GM12878 (cell line): ENCODE results near the gene THAP7. TPM values are rescaled to one million over a fixed set of nuclear protein-coding genes. Genes with fewer than 3 reads are reported as not detected.

Source experiments
- ATAC-seq: fragments of 200-7000 bp; cut with Tn5 transposase; 3 replicates; pipeline ENCODE4 v1.9.1; 2020; ENCODE audit warnings: mild to moderate bottlenecking, moderate library complexity
- BruUV-seq: library from RNA; stranded (reverse); fragments of 400-500 nt; replicated peaks from 2 replicates; lab custom pipeline; 2021; lab: Mats Ljungman, UMichigan
- CTCF ChIA-PET: fragments of 300-600 bp; sonication (Branson Sonifier 250); formaldehyde crosslinking; extraction: SDS; loops from one replicate; lab custom pipeline; 2021; ENCODE audit warnings: inconsistent platforms; lab: Yijun Ruan, JAX
- POLR2A ChIA-PET: fragments of 350-600 bp; formaldehyde crosslinking; extraction: SDS; loops from one replicate; lab custom pipeline; 2021; ENCODE audit warnings: inconsistent platforms; lab: Charles Lee
- RAD21 ChIA-PET: fragments of 300-600 bp; sonication (Branson Sonifier 250); formaldehyde crosslinking; loops from one replicate; lab custom pipeline; 2023; ENCODE audit warnings: antibody characterized with exemption; ENCODE audit not compliant: unreplicated experiment; lab: Charles Lee
- SMC1A ChIA-PET: fragments of 300-600 bp; sonication (Branson Sonifier 250); formaldehyde crosslinking; loops from one replicate; lab custom pipeline; 2023; ENCODE audit not compliant: unreplicated experiment, uncharacterized antibody; lab: Charles Lee
- DNase-seq: peaks from one replicate; pipeline ENCODE4 v3.0.0-alpha.2; 2011; ENCODE audit warnings: low read depth, low spot score
- FAIRE-seq: peaks from 3 replicates; lab custom pipeline; 2011; peaks lifted over from hg19 to GRCh38; lab: Jason Lieb, UNC
- H2AFZ ChIP-seq: 2 replicates; pipeline ENCODE4 v1.6.0; 2011; ENCODE audit warnings: low read depth, low read length, control low read depth; ENCODE audit not compliant: control insufficient read depth
- H3K27ac ChIP-seq: 2 replicates; pipeline ENCODE4 v1.5.1; 2011; ENCODE audit warnings: control low read depth; ENCODE audit not compliant: control insufficient read depth, insufficient read depth
- H3K27me3 ChIP-seq, 2 experiments: replicated peaks in 1 of 2; 2 replicates each; pipeline versions ENCODE4 v1.6.0 to v1.6.1; 2011; ENCODE audit warnings: low read length in 1 of 2; ENCODE audit not compliant: control insufficient read depth in 2 of 2, insufficient read depth in 2 of 2
- H3K36me3 ChIP-seq, 2 experiments: 2 replicates each; pipeline ENCODE4 v1.5.1; 2011; ENCODE audit warnings: low read length in 1 of 2; ENCODE audit not compliant: control insufficient read depth in 2 of 2, insufficient read depth in 2 of 2
- H3K4me1 ChIP-seq: 2 replicates; pipeline ENCODE4 v1.6.1; 2011; ENCODE audit warnings: mild to moderate bottlenecking, low read length, moderate library complexity, mixed read lengths; ENCODE audit not compliant: control insufficient read depth, insufficient read depth
- H3K4me2 ChIP-seq: 2 replicates; pipeline ENCODE4 v1.6.0; 2011; ENCODE audit warnings: control low read depth; ENCODE audit not compliant: control insufficient read depth, insufficient read depth
- H3K4me3 ChIP-seq: fragments of 200-600 bp; sonication (generic); 2 replicates; pipeline ENCODE4 v1.5.1; 2016
- H3K79me2 ChIP-seq: 2 replicates; pipeline ENCODE4 v1.6.0; 2011; ENCODE audit warnings: low read length; ENCODE audit not compliant: control insufficient read depth, insufficient read depth
- H3K9ac ChIP-seq: 2 replicates; pipeline ENCODE4 v1.8.0; 2011; ENCODE audit warnings: low read length, control low read depth, mixed read lengths; ENCODE audit not compliant: control insufficient read depth, insufficient read depth
- H3K9me3 ChIP-seq: replicated peaks from 3 replicates; pipeline ENCODE4 v1.5.1; 2011; ENCODE audit warnings: mild to moderate bottlenecking, low read length; ENCODE audit not compliant: control insufficient read depth, insufficient read depth
- H4K20me1 ChIP-seq: 2 replicates; pipeline ENCODE4 v1.6.0; 2011; ENCODE audit not compliant: control insufficient read depth, insufficient read depth
- CBFB ChIP-seq: IDR thresholded peaks from 2 replicates; pipeline ENCODE4 v1.6.1; 2016; ENCODE audit warnings: antibody characterized with exemption, low read depth
- EED ChIP-seq: sonication (generic); IDR thresholded peaks from 2 replicates; pipeline ENCODE4 v1.6.1; 2016; ENCODE audit warnings: antibody characterized with exemption, low read depth
- FOXM1 ChIP-seq: IDR thresholded peaks from 2 replicates; pipeline ENCODE4 v1.6.1; 2012; ENCODE audit warnings: low read depth, mild to moderate bottlenecking, inconsistent platforms, low read length, moderate library complexity
- MAX ChIP-seq: IDR thresholded peaks from 2 replicates; pipeline ENCODE4 v1.6.1; 2012; ENCODE audit warnings: low read depth, low read length, improper control_type of control experiment
- POLR2AphosphoS5 ChIP-seq: IDR thresholded peaks from 2 replicates; pipeline ENCODE4 v1.6.1; 2011; ENCODE audit warnings: mild to moderate bottlenecking, low read length, inconsistent platforms
- RELB ChIP-seq: fragments of 450-650 bp; IDR thresholded peaks from 2 replicates; pipeline ENCODE4 v1.6.1; 2017; ENCODE audit warnings: low read depth, mild to moderate bottlenecking, moderate library complexity
- WGBS: methylation state at CpG from one replicate; pipeline ENCODE4 v1.1.6; 2016; ENCODE audit warnings: low lambda C conversion rate; ENCODE audit not compliant: insufficient replicate concordance, insufficient coverage; ENCODE audit errors: missing lambda C conversion rate; 5-methylcytosine and 5-hydroxymethylcytosine counted together
- in situ Hi-C: fragments of 300-500 bp; cut with MboI; formaldehyde crosslinking; loops from 9 replicates; pipeline ENCODE4 v1.14.3; 2018; ENCODE audit warnings: mixed read lengths
- intact Hi-C: fragments of 100-400 bp; cut with micrococcal nuclease; formaldehyde crosslinking; loops from one replicate; pipeline ENCODE4 v1.14.2; 2022; ENCODE audit not compliant: unreplicated experiment
- polyA plus RNA-seq, 11 experiments: library from polyadenylated mRNA; depleted of rRNA in 4 of 11; unstranded in 6 of 11; stranded (reverse) in 5 of 11; fragments of >200 nt; fragmentation: Nextera tagmentation in 4 of 11; fragmentation: Illumina TruSeq in 1 of 11; extraction: Ambion mirVana in 4 of 11; extraction: Trizol in 1 of 11; gene quantifications; 1 replicate in 1 of 11; 2 replicates in 10 of 11; pipeline versions ENCODE4 v1.2.1 to v1.2.3, GENCODE V29; 2011 to 2016; ENCODE audit warnings: inconsistent platforms in 2 of 11, missing spikeins in 2 of 11, low read depth in 1 of 11
- total RNA-seq, 4 experiments: library from RNA; depleted of rRNA in 3 of 4; stranded (reverse); fragments of >200 nt in 3 of 4; fragmentation: Illumina TruSeq in 1 of 4; extraction: Trizol in 1 of 4; gene quantifications; 2 replicates each; pipeline versions ENCODE4 v1.2.1 to v1.2.3, GENCODE V29; 2013 to 2021

THAP7 gene
- total and polyA plus RNA-seq, 10 of the 15 experiments (the other 5 are each of a cell fraction or from before 2014, with no cell fraction given): 0.66 to 58.3 (median 26.3) TPM

- no peaks in the 10 kb centered on the region; a peak in 2 of 4 replicates for H3K27me3 ChIP-seq
- no peak for TF ChIP-seq RELB
- no peak for TF ChIP-seq FOXM1
- TF ChIP-seq POLR2AphosphoS5: no peak
- TF ChIP-seq EED: no peak
- no peak for TF ChIP-seq CBFB
- no peak for TF ChIP-seq MAX
- BruUV-seq: no TSS peak
- ATAC-seq: no peak
- DNase-seq: no peak
- SMC1A ChIA-PET: no interaction called here
- H4K20me1 ChIP-seq: no peaks in the 10 kb centered on the region
- no peak for FAIRE-seq
- POLR2A ChIA-PET: no interaction called here
- no peaks in the 10 kb centered on the region for H3K79me2 ChIP-seq
- H3K4me3 ChIP-seq: no peak overlapping the region
- intact Hi-C loops (no loop called here), in situ Hi-C loops (no loop called here)
- H3K4me1 ChIP-seq: peaks cover 7% of the 10 kb centered on the region
- no peak overlapping the region for H2AFZ ChIP-seq
- H3K9me3 ChIP-seq: no peaks in the 10 kb centered on the region
- H3K4me2 ChIP-seq: no peak overlapping the region
- CTCF ChIA-PET: interaction anchor here (0.7 kb wide), 1 partner anchor 37 kb away, joined by 3 read pairs; no protein-coding TSS in a partner anchor
- H3K36me3 ChIP-seq: no peaks in the 10 kb centered on the region
- RAD21 ChIA-PET: no interaction called here
- H3K9ac ChIP-seq: no peak overlapping the region
- WGBS: 23% methylated on average over 4 of the region's 4 CpGs
- H3K27ac ChIP-seq: no peak overlapping the region
These were observed 16.4 kb upstream of the THAP7 start for GRCh38 chr22:21018314-21018713.
